ENCODE data around the gene SDK2.

DNA sequence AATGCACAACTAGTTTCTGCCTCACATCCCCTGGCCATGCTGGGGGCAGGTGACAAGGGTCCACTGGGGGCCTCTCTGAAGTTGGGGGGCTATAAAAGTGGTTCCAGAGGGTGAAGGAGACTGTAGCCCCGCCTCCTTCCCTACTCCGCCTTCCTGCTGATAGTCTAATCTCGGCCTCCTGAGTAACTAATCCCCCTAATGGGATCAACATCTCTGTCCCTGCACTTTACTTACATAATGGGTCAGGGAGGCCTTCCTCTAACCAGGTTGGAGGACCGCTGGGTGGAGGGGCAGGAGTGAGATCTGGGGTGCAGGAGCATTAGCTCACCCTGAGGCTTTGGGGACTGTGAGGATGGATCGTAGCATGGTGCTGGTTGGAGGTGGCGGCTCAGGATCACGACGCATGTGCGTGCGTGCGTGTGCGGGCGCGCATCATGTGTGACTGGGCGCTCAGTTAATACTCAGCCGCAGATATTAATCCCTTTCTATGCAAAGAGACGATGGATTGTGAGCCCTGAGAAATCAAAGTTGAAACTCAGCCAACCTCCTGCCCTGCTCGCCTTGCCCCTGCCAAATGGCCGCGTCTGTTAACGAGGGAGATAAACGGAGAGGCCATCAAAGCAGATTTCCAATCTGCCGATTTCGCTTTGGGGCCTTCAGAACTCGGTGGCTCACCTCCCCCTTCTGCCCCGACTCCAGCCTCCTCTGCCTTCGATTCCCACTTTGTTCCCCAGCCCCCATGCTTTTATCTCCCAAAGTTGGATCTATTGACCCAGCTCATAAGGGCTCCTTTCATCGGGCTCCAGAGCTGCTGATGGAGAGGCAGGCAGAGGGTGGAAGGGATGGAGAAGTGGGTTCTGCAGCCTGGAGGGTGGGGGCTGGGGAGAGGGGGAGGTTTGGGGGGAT, 107.3 kb downstream of the SDK2 start:
- no peak for TF ChIP-seq SP1 (IDR thresholded peaks at IDR 0.05)
- TF ChIP-seq LEF1 (IDR thresholded peaks at IDR 0.05; ENCODE audit: borderline replicate concordance) = no peak
- TF ChIP-seq ZNF384 (IDR thresholded peaks at IDR 0.05) = no peak
- TF ChIP-seq SUZ12 (IDR thresholded peaks at IDR 0.05) = no peak
- TF ChIP-seq TARDBP (IDR thresholded peaks at IDR 0.05) = no peak
- TF ChIP-seq BHLHE40 (IDR thresholded peaks at IDR 0.05; ENCODE audit: borderline replicate concordance) = no peak
- TF ChIP-seq HDGF (IDR thresholded peaks at IDR 0.05; ENCODE audit: borderline replicate concordance) = no peak
- no peak for TF ChIP-seq FOXM1 (IDR thresholded peaks at IDR 0.05; ENCODE audit: borderline replicate concordance)
- no peak for TF ChIP-seq ELF4 (IDR thresholded peaks at IDR 0.05)
